ENCODE measurements around the gene HOXA2. TPM values are rescaled to one million over a fixed set of nuclear protein-coding genes. Genes with fewer than 3 reads are reported as not detected.

The HOXA2 gene
- total RNA-seq, 4 donors from 2014 or later = 0.39 to 2.5 (median 1.8) TPM

DNA sequence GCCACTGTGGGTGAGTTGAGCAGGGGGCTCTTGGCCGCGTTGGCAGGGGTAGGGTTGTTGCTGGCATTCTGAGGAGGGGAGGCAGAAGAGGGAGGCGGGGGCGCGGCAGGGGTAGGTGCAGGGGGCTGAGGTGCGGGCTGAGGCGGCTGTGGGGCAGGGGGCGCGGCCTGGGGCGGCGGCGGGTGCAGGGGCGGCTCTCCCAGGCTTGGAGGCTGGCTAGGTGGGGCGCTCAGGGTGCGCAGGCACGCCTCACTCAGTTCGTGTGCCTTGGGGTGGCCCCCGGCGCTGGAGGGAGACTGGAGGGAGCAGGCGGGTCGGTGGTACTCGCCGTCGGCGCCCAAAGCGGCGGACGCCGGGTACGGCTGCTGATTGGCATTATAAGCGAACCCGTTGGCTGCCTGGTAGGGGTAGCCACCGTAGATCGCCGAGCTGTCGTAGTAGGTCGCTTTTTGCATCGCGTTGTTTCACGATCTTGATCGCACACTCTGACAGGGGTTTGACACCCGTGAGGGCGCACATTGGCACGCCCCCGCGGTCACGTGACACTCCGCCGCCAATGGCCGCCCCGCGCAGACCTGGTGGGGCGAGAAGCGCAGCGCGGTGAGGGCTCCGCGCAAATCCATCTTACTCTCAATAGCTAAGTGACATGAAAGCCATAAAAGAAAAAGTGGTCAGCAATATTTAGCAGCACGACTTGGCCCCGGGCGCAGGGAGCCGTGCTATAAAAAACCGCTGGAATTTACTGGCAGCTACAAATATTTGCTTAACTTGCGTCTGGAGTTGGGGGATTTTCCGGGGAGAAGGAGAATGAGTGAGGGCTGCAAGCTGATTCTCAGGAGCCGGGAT is 7.9 kb upstream of the HOXA2 start:
- TF ChIP-seq CTCF (IDR thresholded peaks at IDR 0.05) (no peak), POLR2A (IDR thresholded peaks at IDR 0.05) (no peak)
- peak in 1 of 2 donors; percentile 84 for DNase-seq (ENCODE audit: low spot score in 2 of 2)
- WGBS, 2 donors = 69% methylated on average over 60 to 66 of the region's 66 CpGs
- H3K4me3 ChIP-seq (ENCODE audit: low read depth, poor library complexity, severe bottlenecking) = no peak overlapping the region
- intact Hi-C loops (cut with DNase I; ENCODE audit: low total_unique reads) = no loop called here

DNA sequence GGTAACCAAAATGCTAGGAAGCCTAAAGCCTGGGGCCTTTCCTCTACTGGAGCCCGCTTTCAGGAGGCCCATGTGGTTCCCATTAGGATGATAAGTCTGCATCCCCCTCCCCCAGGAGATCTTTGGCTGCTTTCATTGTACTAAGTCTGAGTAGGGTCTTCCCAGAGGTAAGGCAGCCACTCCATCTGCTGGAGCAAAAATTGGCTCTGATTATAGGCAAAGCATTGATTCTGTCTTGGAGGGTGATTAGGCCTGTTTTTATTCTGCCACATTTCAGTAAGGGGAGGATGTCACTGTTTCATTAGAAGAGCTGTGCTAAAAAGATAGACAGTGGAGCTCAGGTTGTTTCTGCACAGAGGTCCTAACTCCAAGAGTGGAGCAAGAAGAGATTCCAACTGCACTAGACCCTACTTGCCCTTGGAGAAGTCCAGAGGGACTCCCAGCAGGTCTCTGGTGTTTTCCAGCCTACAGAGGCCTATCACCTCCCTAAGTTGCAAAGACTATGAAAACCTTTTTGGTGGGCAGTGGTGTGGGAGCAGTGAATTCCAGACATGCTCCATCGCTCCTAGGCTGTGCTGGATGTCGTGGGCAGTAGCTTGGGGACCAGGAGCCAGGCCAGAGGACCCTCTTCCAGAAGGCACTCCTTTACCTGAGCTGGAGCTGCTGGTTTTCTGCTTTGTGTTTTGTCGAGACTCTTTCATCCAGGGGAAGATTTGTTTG is 7.1 kb upstream of the HOXA2 start:
- WGBS, 2 donors = 81 to 91% methylated on average over 4 of the region's 4 CpGs
- intact Hi-C loops (cut with DNase I; ENCODE audit: low total_unique reads) = no loop called here
- no peak overlapping the region for H3K4me3 ChIP-seq (ENCODE audit: low read depth, poor library complexity, severe bottlenecking)
- TF ChIP-seq POLR2A (IDR thresholded peaks at IDR 0.05) (no peak), CTCF (IDR thresholded peaks at IDR 0.05) (no peak)
- DNase-seq (ENCODE audit: low spot score in 2 of 2) = no peak

DNA sequence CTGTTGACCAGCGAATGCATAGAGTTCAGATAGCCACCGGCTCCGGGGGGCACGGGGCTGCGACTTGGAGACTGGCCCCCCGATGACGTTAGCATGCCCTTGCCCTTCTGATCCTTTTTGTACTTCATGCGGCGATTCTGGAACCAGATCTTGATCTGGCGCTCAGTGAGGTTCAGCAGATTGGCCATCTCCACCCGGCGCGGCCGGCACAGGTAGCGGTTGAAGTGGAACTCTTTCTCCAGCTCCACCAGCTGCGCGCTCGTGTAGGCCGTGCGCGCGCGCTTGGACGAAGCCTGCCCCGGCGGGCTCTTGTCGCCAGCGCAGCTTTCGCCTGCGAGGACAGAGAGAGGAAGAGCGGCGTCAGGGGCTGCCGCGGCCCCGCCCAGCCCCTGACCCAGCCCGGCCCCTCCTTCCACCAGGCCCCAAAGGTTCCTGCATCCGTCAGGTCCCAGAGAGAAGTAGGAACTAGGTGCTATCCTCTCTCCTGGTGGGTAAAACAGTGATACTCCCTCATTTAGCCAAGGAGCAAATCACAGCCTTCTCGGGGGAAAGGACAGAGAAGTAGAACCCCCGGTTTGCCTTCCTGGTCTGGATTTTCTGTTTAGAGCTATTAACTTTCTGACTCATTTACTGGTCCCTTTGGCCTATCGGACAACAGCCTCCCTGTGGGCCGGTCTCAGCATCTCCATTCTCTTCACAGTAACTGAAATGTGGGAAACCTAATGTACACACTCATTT is 6.1 kb upstream of the HOXA2 start:
- intact Hi-C loops (cut with DNase I; ENCODE audit: low total_unique reads) = no loop called here
- no peak overlapping the region for H3K4me3 ChIP-seq (ENCODE audit: low read depth, poor library complexity, severe bottlenecking)
- DNase-seq (ENCODE audit: low spot score in 2 of 2) = peak in 1 of 2 donors; percentile 85
- 89% methylated on average over 40 to 41 of the region's 41 CpGs for WGBS, 2 donors
- TF ChIP-seq POLR2A (IDR thresholded peaks at IDR 0.05) (no peak), CTCF (IDR thresholded peaks at IDR 0.05) (no peak)

GRCh38 chr7:27107391-27108381 is 5.2 kb upstream of the HOXA2 start:
- no peak overlapping the region for H3K4me3 ChIP-seq (ENCODE audit: low read depth, poor library complexity, severe bottlenecking)
- intact Hi-C loops (cut with DNase I; ENCODE audit: low total_unique reads) = no loop called here
- 78 to 79% methylated on average over 38 to 40 of the region's 47 CpGs for WGBS, 2 donors
- peak in 1 of 2 donors; percentile 83 for DNase-seq (ENCODE audit: low spot score in 2 of 2)
- TF ChIP-seq POLR2A (IDR thresholded peaks at IDR 0.05) = no peak
- TF ChIP-seq CTCF (IDR thresholded peaks at IDR 0.05) = no peak

DNA sequence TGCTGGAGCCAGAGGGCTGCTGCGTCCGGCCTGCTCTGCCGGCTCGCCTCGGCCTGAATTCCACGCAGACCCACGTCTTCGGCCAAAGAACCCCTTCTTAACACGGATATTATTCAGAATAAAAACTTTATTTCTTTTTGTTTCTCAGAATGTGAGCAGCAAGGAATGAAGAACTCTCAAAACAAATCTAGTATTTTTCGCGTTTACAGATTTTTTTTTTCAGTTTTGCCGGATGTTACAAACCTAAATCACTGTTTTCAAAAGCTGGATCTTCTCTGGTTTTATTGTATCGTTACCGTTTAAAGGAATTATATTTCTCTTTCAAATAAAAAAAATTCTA is 4.4 kb upstream of the HOXA2 start:
- DNase-seq (ENCODE audit: low spot score in 2 of 2) = no peak
- H3K4me3 ChIP-seq (ENCODE audit: low read depth, poor library complexity, severe bottlenecking) = no peak overlapping the region
- WGBS, 2 donors = 82 to 92% methylated on average over 14 of the region's 14 CpGs
- TF ChIP-seq CTCF (IDR thresholded peaks at IDR 0.05) (no peak), POLR2A (IDR thresholded peaks at IDR 0.05) (no peak)
- intact Hi-C loops (cut with DNase I; ENCODE audit: low total_unique reads) = no loop called here
